ENCODE measurements around the gene MMP1. TPM values are rescaled to one million over a fixed set of nuclear protein-coding genes. Genes with fewer than 3 reads are reported as not detected.

MMP1 gene
- total RNA-seq, 1 experiment from 2014 or later: not detected

DNA sequence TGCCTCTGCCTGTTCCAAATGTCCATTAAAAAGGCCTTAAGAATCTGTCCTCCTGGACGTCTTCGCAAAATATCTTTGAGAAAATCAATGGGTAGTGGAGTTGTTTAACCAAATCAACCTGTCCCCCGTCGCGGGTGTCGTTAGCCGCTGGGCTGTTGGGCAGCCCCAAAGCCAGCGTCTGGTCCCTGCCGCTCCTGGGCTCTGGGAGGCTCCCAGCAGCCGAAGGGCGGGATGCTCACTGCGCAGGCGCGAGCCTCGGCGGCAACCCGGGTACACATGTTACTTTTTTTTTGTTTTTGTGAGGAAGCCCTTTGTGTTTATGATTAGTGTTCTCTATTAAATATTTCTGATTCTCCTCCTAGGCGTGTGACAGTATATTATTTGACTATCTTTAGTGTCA lies 30.2 kb downstream of the MMP1 start:
- Histone ChIP-seq H3K56ac (ENCODE audit: insufficient read length, low read depth, low read length) (no peak overlapping the region), H3K4me1 (ENCODE audit: insufficient read depth, low read length) (no peaks in the 10 kb centered on the region), H2BK120ac (ENCODE audit: low read depth, low read length, poor library complexity, severe bottlenecking) (no peak overlapping the region), H3K23me2 (ENCODE audit: insufficient read length, low read depth, low read length, poor library complexity, severe bottlenecking) (no peaks in the 10 kb centered on the region), H3K79me1 (ENCODE audit: insufficient read depth, low read depth, low read length, poor library complexity, severe bottlenecking) (no peaks in the 10 kb centered on the region), H2BK5ac (ENCODE audit: insufficient read length, low read length) (no peak overlapping the region), H4K20me1 (ENCODE audit: control insufficient read depth, insufficient read depth, insufficient read length) (no peaks in the 10 kb centered on the region), H2AK5ac (ENCODE audit: insufficient read length, low read length) (no peak overlapping the region), H3K4me2 (ENCODE audit: insufficient read depth, insufficient read length, low read length) (no peak overlapping the region), H3K9me3 (ENCODE audit: control insufficient read depth, low read depth, low read length) (no peaks in the 10 kb centered on the region), H3T11ph (ENCODE audit: low read length) (no peak overlapping the region), H4K91ac (ENCODE audit: insufficient read length, low read depth, low read length) (no peak overlapping the region), H3K27ac (ENCODE audit: insufficient read length, low read depth, low read length) (no peak overlapping the region), H3K9ac (ENCODE audit: extremely low read depth, insufficient read length, low read length) (no peak overlapping the region), H3K23ac (ENCODE audit: insufficient read length, low read depth, low read length) (no peak overlapping the region), H3K4ac (ENCODE audit: low read depth, low read length) (no peak overlapping the region), H3K79me2 (ENCODE audit: insufficient read depth, low read length) (no peaks in the 10 kb centered on the region), H4K8ac (replicated peaks; ENCODE audit: insufficient read length, low read depth, low read length) (no peak overlapping the region), H3K18ac (ENCODE audit: insufficient read length, low read depth, low read length) (no peak overlapping the region), H2BK15ac (ENCODE audit: low read depth, low read length) (no peak overlapping the region), H4K5ac (ENCODE audit: insufficient read length, low read depth, low read length) (no peak overlapping the region), H2BK20ac (ENCODE audit: low read depth, low read length, poor library complexity, severe bottlenecking) (no peak overlapping the region), H2AFZ (ENCODE audit: low read length) (no peak overlapping the region), H3K27me3 (ENCODE audit: insufficient read depth, low read length) (no peaks in the 10 kb centered on the region), H2BK12ac (ENCODE audit: insufficient read length, low read depth, low read length) (no peak overlapping the region), H3K14ac (ENCODE audit: insufficient read depth, low read length) (no peak overlapping the region)
- TF ChIP-seq, protein P1, sequence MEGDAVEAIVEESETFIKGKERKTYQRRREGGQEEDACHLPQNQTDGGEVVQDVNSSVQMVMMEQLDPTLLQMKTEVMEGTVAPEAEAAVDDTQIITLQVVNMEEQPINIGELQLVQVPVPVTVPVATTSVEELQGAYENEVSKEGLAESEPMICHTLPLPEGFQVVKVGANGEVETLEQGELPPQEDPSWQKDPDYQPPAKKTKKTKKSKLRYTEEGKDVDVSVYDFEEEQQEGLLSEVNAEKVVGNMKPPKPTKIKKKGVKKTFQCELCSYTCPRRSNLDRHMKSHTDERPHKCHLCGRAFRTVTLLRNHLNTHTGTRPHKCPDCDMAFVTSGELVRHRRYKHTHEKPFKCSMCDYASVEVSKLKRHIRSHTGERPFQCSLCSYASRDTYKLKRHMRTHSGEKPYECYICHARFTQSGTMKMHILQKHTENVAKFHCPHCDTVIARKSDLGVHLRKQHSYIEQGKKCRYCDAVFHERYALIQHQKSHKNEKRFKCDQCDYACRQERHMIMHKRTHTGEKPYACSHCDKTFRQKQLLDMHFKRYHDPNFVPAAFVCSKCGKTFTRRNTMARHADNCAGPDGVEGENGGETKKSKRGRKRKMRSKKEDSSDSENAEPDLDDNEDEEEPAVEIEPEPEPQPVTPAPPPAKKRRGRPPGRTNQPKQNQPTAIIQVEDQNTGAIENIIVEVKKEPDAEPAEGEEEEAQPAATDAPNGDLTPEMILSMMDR (conservative IDR thresholded peaks at IDR 0.05): no peak
- Mint-ChIP-seq H3K9me3 (no peaks in the 10 kb centered on the region; a peak in 1 of 5 replicates), H3K27me3 (ENCODE audit: low read depth) (no peaks in the 10 kb centered on the region; the same call in 1 of the 2 replicates), H3K4me3 (no peak overlapping the region), H3K4me1 (peaks cover 5 to 9% of the 10 kb centered on the region in 2 experiments; a peak in 2 of 4 replicates), H3K36me3 (ENCODE audit: insufficient read depth in 1 of 3, low read depth in 3 of 3) (no peaks in the 10 kb centered on the region), H3K27ac (no peak overlapping the region)
- no peak for DNase-seq
- no CpG with 5 or more reads among the region's 18 CpGs for WGBS (ENCODE audit: extremely low coverage, insufficient read length, low lambda C conversion rate)
